ENCODE data around the gene PCLO. TPM values are rescaled to one million over a fixed set of nuclear protein-coding genes. Genes with fewer than 3 reads are reported as not detected.
"Not testable (repeated sequence)": the region's sequence is repeated elsewhere in the genome, so short reads cannot be mapped to it uniquely, and the experiment has no call there.

Gene PCLO
- total RNA-seq, 1 donor from 2014 or later = 2.9 TPM

DNA sequence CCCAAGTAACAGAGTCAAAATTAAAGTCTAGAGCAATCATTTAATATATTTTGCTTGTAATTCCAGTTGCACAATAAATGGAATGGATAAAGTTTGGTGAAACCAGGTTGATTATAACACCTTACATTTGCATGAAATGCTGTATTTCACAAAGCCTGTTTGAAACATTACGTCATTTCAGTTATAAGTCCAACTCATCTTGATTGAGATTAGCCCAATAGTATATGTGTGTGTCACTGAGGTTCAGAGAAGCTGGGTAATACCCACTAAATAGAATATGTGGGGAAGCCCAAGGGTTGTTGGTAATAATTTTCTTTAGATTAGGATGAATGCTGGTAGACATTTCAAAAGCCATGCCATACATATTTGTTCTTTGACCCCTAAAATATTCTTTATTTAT is 456.3 kb downstream of the PCLO start:
- intact Hi-C loops (cut with micrococcal nuclease); ATAC-seq; DNase-seq: not testable (repeated sequence)

DNA sequence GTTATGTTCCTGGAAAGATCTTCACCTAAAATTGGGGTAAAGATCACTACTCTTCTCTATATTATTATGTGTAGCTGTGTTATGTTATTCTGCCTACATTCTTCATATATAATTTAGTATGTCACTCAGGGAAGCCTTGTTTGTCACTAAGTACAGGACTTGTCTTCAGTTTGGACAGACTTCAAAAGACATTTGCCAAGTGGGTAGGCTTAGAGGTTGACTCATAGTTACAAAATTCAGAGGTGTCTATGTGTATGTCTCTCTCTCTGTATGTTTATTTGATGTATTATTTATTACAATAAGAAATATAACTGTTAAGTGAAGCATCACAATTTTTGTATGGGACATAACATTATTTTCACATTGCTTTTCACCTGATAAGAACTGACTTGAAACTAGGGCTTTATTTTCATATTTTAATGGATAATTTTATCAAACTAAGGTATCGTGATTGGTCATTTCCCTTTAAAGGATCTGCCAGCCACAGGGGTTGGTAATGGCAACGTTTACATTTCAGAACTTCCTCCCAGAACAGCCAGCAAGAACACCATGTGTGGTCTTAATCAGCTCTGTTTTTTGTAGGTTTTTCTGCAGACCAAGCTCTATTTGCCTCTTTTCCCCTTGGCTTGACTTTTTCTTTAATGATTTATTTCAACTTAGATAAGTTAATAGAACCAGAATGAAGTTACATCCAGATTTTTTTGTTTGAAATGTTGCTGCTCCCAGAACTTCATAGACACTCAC is 457.0 kb downstream of the PCLO start:
- intact Hi-C loops (cut with micrococcal nuclease) = no loop called here
- ATAC-seq = no peak
- no peak for DNase-seq

DNA sequence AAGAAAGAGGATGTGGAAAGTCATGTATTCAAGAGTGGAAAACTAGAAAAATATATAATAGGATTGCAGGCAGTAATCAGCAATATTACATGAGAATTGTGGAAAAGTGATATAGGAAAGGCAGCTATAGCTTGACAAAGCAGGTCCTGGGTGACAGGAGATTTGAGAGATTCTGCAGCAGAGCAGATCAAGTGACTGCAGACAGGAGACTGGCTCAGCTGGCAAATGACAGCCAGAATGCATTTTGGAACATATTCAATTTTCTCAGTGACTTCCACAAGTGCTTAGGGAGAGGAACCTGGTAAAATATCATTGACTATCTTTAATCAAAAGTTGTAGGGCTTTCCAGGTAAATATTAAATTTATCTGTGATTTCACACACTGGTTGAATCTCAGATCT is 458.6 kb downstream of the PCLO start:
- intact Hi-C loops (cut with micrococcal nuclease) = no loop called here
- ATAC-seq (peak; percentile 55), DNase-seq (no peak)
